WTC11 (cell line): Measurements from ENCODE around the gene PLPP4.

Experiments used
- SMAD3 ChIP-seq: sonication (generic); formaldehyde crosslinking; IDR thresholded peaks from 2 replicates; pipeline ENCODE4 v1.8.0; 2022; ENCODE audit warnings: missing genetic modification reagents, mild to moderate bottlenecking, borderline replicate concordance
- USF2 ChIP-seq: sonication (generic); formaldehyde crosslinking; IDR thresholded peaks from 2 replicates; pipeline ENCODE4 v1.8.1; 2023; ENCODE audit warnings: mild to moderate bottlenecking, missing genetic modification reagents, moderate library complexity

DNA sequence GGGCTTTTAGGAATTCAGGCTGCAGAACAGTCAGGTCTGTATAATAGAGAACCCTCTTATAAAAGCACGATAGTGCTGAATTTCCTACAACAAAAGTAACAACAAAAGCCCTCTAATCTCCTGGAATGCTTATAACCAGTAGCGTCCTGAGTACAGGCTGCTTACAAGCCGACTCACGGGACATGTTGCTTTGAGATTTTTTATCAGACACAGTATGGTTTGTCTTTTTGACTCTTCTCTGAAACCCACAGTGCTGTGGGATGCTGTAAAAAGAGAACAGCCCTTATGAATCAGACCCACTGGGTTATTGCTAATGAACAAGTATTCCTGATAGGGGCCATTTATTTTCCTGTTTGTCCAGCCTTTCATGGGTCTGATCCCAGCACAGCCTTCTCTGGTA, 59.4 kb downstream of the PLPP4 start:
- TF ChIP-seq USF2 (CRISPR knock-in tag) (no peak), SMAD3 (CRISPR knock-in tag) (no peak)
